Stimulated activated CD4-positive, alpha-beta T cell treated with anti-CD3 and anti-CD28 coated beads, TNF-alpha, amount 100 ng/mL, for 48 hours (primary cell): ENCODE data around the gene ZNF208.
"Not testable (repeated sequence)": the region's sequence is repeated elsewhere in the genome, so short reads cannot be mapped to it uniquely, and the experiment has no call there.

Experiments used
- DNase-seq, 3 donors: peaks; one replicate each; pipeline ENCODE4 v3.0.0-alpha.2; 2020; ENCODE audit warnings: low read depth in 3 of 3

ZNF208 gene

DNA sequence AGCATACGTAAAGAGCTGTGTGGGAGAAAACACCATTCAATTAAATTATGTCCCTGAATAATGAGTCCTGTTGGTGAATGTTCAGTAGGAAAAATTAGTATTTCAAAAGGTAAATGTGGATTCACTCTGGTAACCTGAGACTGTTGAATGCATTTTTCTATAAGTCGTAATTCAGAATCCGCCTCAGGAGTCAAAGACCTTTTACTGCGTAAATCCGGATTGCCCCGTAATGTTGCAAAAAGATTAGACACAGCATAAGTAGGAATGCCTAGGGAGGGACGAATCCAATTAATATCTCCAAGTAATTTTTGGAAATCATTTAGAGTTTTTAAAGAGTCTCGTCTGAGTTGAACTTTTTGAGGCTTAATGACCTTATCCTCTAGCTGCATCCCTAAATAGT, 126.0 kb downstream of the ZNF208 start:
- not testable (repeated sequence) for DNase-seq

GRCh38 chr19:21883516-21883915, 127.2 kb downstream of the ZNF208 start:
- no peak for DNase-seq
